GM12891 (cell line): ENCODE results near the gene CCDC30.

Source experiments
- POLR2A ChIP-seq: IDR thresholded peaks from 2 replicates; pipeline ENCODE4 v1.6.1; 2011; ENCODE audit warnings: low read depth, low read length, control low read depth
- POLR2AphosphoS5 ChIP-seq: IDR thresholded peaks from 2 replicates; pipeline ENCODE4 v1.6.1; 2011; ENCODE audit warnings: low read depth, low read length, control low read depth
- POU2F2 ChIP-seq: IDR thresholded peaks from 2 replicates; pipeline ENCODE4 v1.6.1; 2011; ENCODE audit warnings: low read depth, mild to moderate bottlenecking, control low read depth, low read length, moderate library complexity
- SPI1 ChIP-seq: IDR thresholded peaks from 2 replicates; pipeline ENCODE4 v1.6.1; 2011; ENCODE audit warnings: low read depth, low read length, control low read depth
- TAF1 ChIP-seq: IDR thresholded peaks from 2 replicates; pipeline ENCODE4 v1.6.1; 2011; ENCODE audit warnings: low read depth, low read length, control low read depth

DNA sequence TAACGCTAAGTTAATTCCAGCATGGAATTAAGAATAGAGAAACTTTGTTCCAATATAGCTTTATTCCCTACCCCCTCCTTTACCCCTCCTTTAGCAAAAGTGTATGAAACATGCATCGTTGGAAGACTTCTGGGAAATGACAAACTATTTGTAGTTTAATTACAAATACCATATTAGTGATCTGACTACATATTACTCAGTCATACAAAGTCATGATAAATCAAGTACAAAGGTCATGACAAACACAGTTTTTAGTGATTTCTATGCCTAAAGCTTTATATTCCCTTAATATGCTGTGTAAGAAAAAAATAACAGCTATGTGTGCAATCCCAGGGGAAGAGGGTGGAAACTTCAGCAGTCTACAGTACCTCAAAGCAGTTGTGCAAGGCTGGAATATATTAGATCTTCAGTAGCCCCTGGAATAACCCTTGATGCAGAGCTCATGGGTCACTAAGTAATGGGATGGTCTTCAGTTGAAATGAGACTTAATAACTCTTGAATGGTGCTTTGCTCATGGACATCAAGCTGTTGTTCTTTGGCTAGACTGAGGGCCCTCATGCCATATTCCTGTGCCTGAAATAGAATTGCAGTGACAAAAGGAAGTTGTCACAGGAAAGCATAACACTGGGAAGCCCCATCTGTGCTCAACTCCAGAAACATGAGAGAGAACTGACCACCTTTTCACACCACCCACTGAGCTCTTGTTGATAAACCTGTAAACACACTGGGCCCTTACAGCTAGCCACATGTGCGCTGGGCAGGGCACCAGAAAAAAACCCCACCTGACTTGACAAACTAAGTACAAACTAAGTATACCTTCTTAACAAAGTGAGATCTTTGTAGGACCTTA lies 32.6 kb upstream of the CCDC30 start:
- TF ChIP-seq POLR2A (no peak), SPI1 (no peak), POLR2AphosphoS5 (no peak), POU2F2 (no peak), TAF1 (no peak)
